Mucosa of rectum (tissue), 2 donors: Measurements from ENCODE around the gene ZNF774.

Source experiments
- H3K27ac ChIP-seq, 2 donors: one replicate each; pipeline ENCODE4 v1.7.0; 2013; ENCODE audit warnings: inconsistent platforms in 2 of 2, low read depth in 2 of 2, low read length in 2 of 2
- H3K27me3 ChIP-seq, 2 donors: one replicate each; pipeline ENCODE4 v1.7.0; 2013; ENCODE audit warnings: low read length in 2 of 2; ENCODE audit not compliant: control insufficient read depth in 2 of 2, insufficient read depth in 2 of 2
- H3K36me3 ChIP-seq, 2 donors: one replicate each; pipeline ENCODE4 v1.7.0; 2013; ENCODE audit warnings: low read length in 2 of 2; ENCODE audit not compliant: control insufficient read depth in 2 of 2, insufficient read depth in 2 of 2
- H3K4me1 ChIP-seq, 2 donors: one replicate each; pipeline ENCODE4 v1.7.0; 2013; ENCODE audit warnings: low read length in 2 of 2, mild to moderate bottlenecking in 1 of 2; ENCODE audit not compliant: control insufficient read depth in 2 of 2, insufficient read depth in 2 of 2
- H3K4me3 ChIP-seq, 2 donors: one replicate each; pipeline ENCODE4 v1.7.0; 2013; ENCODE audit warnings: low read length in 2 of 2
- H3K9ac ChIP-seq, 2 donors: one replicate each; pipeline ENCODE4 v1.7.0; 2013; ENCODE audit warnings: low read length in 2 of 2, low read depth in 1 of 2, mild to moderate bottlenecking in 1 of 2
- H3K9me3 ChIP-seq, 2 donors: one replicate each; pipeline ENCODE4 v1.7.0; 2013; ENCODE audit warnings: low read length in 2 of 2; ENCODE audit not compliant: control insufficient read depth in 2 of 2
- donor health status: healthy.
- donor health status: Normal muscosa, but diverticular disease.

ZNF774 gene

GRCh38 chr15:90362936-90363212 lies 10.8 kb downstream of the ZNF774 start:
- H3K27ac ChIP-seq = no peak overlapping the region

GRCh38 chr15:90364251-90364650 lies 12.2 kb downstream of the ZNF774 start:
- peaks cover 4 to 6% of the 10 kb centered on the region in 2 donors for H3K4me1 ChIP-seq
- no peaks in the 10 kb centered on the region for H3K9me3 ChIP-seq
- no peaks in the 10 kb centered on the region for H3K27me3 ChIP-seq
- peaks cover 13 to 15% of the 10 kb centered on the region in 2 donors for H3K36me3 ChIP-seq
- no peak overlapping the region for H3K9ac ChIP-seq
- H3K27ac ChIP-seq = no peak overlapping the region
- no peak overlapping the region for H3K4me3 ChIP-seq

More at GRCh38 chr15:90362936-90363212, 10.8 kb downstream of the ZNF774 start:
- H3K27me3 ChIP-seq = no peaks in the 10 kb centered on the region
- peaks cover 13 to 15% of the 10 kb centered on the region in 2 donors for H3K36me3 ChIP-seq
- H3K9ac ChIP-seq = no peak overlapping the region
- H3K9me3 ChIP-seq = no peaks in the 10 kb centered on the region
- peaks cover 12 to 13% of the 10 kb centered on the region in 2 donors for H3K4me1 ChIP-seq
- H3K4me3 ChIP-seq = no peak overlapping the region

GRCh38 chr15:90365414-90366055 lies 13.5 kb downstream of the ZNF774 start:
- Histone ChIP-seq H3K36me3 (peaks cover 6 to 11% of the 10 kb centered on the region in 2 donors), H3K27ac (no peak overlapping the region), H3K9ac (no peak overlapping the region), H3K9me3 (no peaks in the 10 kb centered on the region), H3K4me3 (no peak overlapping the region), H3K4me1 (peaks cover 4 to 6% of the 10 kb centered on the region in 2 donors), H3K27me3 (no peaks in the 10 kb centered on the region)

GRCh38 chr15:90367576-90367975 lies 15.5 kb downstream of the ZNF774 start:
- H3K4me3 ChIP-seq = no peak overlapping the region
- peak overlapping the region; percentile 37 to 38 for H3K27ac ChIP-seq
- H3K9me3 ChIP-seq = no peaks in the 10 kb centered on the region
- no peaks in the 10 kb centered on the region for H3K27me3 ChIP-seq
- no peak overlapping the region for H3K9ac ChIP-seq
- peaks cover under 1 to 4% of the 10 kb centered on the region in 2 donors for H3K4me1 ChIP-seq
- no peaks in the 10 kb centered on the region for H3K36me3 ChIP-seq

- H3K27me3 ChIP-seq = no peaks in the 10 kb centered on the region
- H3K27ac ChIP-seq = no peak overlapping the region
- no peaks in the 10 kb centered on the region for H3K9me3 ChIP-seq
- H3K9ac ChIP-seq = no peak overlapping the region
- H3K36me3 ChIP-seq = no peaks in the 10 kb centered on the region
- no peak overlapping the region for H3K4me3 ChIP-seq
- H3K4me1 ChIP-seq = peaks cover 3 to 9% of the 10 kb centered on the region in 2 donors
These were observed 23.0 kb downstream of the ZNF774 start for GRCh38 chr15:90375071-90375470.

- Histone ChIP-seq H3K9me3 (no peaks in the 10 kb centered on the region), H3K4me3 (peak overlapping the region in 1 of 2 donors; percentile 17), H3K27ac (peak overlapping the region; percentile 13 to 48), H3K27me3 (no peaks in the 10 kb centered on the region), H3K9ac (no peak overlapping the region), H3K36me3 (no peaks in the 10 kb centered on the region), H3K4me1 (peaks cover 3 to 5% of the 10 kb centered on the region in 2 donors)
These were observed 24.7 kb downstream of the ZNF774 start for GRCh38 chr15:90376789-90377188.

GRCh38 chr15:90379263-90379662 lies 27.2 kb downstream of the ZNF774 start:
- Histone ChIP-seq H3K36me3 (no peaks in the 10 kb centered on the region), H3K4me3 (no peak overlapping the region), H3K9me3 (no peaks in the 10 kb centered on the region), H3K4me1 (peaks cover 3 to 5% of the 10 kb centered on the region in 2 donors), H3K27ac (no peak overlapping the region), H3K9ac (no peak overlapping the region), H3K27me3 (no peaks in the 10 kb centered on the region)

GRCh38 chr15:90381515-90381914 lies 29.4 kb downstream of the ZNF774 start:
- Histone ChIP-seq H3K9ac (no peak overlapping the region), H3K27ac (no peak overlapping the region), H3K27me3 (no peaks in the 10 kb centered on the region), H3K4me3 (no peak overlapping the region), H3K4me1 (peaks cover 3 to 4% of the 10 kb centered on the region in 2 donors), H3K9me3 (no peaks in the 10 kb centered on the region), H3K36me3 (no peaks in the 10 kb centered on the region)

GRCh38 chr15:90382320-90382719 lies 30.2 kb downstream of the ZNF774 start:
- H3K9me3 ChIP-seq = no peaks in the 10 kb centered on the region
- no peak overlapping the region for H3K9ac ChIP-seq
- H3K4me3 ChIP-seq = no peak overlapping the region
- no peaks in the 10 kb centered on the region for H3K27me3 ChIP-seq
- no peaks in the 10 kb centered on the region for H3K36me3 ChIP-seq
- no peak overlapping the region for H3K27ac ChIP-seq
- H3K4me1 ChIP-seq = peaks cover 0 to under 1% of the 10 kb centered on the region in 2 donors

GRCh38 chr15:90386221-90386620 lies 34.1 kb downstream of the ZNF774 start:
- Histone ChIP-seq H3K36me3 (peaks cover 6 to 10% of the 10 kb centered on the region in 2 donors), H3K9ac (no peak overlapping the region), H3K4me1 (peaks cover 18 to 25% of the 10 kb centered on the region in 2 donors), H3K4me3 (no peak overlapping the region), H3K27ac (no peak overlapping the region), H3K9me3 (no peaks in the 10 kb centered on the region), H3K27me3 (no peaks in the 10 kb centered on the region)
